Amygdala (tissue), 56 donors: Measurements from ENCODE around the gene C6orf89.
"Not testable (repeated sequence)": the region's sequence is repeated elsewhere in the genome, so short reads cannot be mapped to it uniquely, and the experiment has no call there.

ENCODE experiments used
- DNase-seq, 56 donors: peaks; one replicate each; lab custom pipeline; 2025; lab: John Stamatoyannopoulos, UW

Gene C6orf89

DNA sequence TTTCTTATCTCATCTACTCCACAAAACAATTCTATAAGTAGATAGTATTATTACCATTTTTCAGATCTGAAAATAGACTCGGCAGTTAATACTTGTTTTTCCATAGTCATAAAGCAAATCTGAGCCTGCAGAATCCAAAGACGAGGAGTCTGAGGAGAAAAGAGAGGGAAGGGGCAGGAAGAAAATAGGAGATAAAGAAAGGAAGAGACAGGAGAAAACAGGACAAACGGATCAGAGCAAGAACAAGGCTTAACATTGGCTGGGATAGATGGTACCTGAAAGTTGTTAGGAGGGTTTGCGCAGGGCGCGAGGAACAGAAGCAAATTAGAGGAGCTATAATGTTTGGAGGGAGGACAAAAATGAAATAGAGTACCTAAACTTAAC lies 10.5 kb upstream of the C6orf89 start:
- DNase-seq = no peak

DNA sequence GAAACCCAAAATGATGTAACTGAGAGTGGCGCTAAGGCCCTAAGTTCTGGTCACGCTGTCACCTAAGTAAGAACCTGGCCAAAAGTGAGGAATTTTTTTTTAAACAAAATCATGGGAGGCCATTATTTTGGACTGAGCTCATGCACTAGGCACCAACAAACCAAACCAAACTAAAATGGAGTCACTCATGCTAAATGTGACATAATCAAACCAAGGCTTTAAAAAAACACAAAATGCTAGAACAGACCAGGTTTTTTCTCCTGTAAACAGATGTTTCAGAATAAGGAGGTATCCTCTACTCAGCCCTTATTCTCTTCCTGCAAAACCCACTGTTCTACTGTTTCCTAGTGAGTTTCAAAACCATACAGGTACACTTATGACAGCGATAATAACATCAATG lies 1.1 kb upstream of the C6orf89 start:
- DNase-seq = no peak

DNA sequence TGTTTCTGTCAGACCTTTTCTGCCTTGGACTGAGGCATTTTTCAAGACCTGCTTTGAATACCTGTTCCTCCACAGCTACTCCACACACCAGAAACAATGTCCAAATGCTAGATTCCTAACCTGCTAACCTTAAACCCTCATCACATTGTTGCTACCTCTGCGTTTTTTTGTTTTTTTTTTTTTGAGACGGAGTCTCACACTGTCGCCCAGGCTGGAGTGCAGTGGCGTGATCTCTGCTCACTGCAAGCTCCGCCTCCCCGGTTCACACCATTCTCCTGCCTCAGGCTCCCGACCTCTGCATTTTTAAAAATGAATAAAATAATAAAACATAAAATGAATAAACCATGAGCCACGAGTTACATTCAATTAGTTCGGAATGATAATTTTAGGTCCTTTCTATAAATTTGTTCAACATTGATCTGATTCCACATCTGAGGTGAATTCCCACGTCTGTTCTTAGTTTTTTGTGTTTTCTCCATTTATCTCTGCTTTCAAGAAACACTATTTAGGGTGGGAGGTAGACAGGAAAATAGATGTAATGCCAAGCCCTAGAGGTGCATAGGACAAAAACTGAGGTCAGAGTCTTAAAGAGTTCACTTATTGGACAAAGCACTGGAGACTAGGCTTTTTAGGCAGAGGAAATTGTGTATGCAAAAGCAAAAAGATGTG lies 1.3 kb downstream of the C6orf89 start:
- DNase-seq = no peak

DNA sequence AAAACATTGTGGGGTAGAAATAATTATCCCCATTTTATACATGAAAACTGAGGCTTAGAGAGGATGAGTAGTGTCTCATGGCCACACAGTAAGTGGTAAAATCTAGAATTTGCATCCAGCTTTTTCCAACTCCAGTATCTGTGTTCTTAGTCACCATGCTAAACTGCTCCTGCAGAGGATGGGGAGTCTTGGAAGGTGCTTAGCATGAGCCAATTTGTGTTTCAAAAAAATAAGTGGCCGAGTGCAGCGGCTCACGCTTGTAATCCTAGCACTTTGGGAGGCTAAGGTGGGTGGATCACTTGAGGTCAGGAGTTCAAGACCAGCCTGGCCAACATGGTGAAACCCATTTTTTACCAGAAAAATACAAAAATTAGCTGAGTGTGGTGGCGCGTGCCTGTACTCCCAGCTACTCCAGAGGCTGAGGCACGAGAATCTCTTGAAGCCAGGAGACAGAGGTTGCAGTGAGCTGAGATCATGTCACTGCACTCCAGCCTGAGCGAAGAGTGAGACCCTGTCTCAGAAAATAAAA lies 2.4 kb downstream of the C6orf89 start:
- no peak for DNase-seq

DNA sequence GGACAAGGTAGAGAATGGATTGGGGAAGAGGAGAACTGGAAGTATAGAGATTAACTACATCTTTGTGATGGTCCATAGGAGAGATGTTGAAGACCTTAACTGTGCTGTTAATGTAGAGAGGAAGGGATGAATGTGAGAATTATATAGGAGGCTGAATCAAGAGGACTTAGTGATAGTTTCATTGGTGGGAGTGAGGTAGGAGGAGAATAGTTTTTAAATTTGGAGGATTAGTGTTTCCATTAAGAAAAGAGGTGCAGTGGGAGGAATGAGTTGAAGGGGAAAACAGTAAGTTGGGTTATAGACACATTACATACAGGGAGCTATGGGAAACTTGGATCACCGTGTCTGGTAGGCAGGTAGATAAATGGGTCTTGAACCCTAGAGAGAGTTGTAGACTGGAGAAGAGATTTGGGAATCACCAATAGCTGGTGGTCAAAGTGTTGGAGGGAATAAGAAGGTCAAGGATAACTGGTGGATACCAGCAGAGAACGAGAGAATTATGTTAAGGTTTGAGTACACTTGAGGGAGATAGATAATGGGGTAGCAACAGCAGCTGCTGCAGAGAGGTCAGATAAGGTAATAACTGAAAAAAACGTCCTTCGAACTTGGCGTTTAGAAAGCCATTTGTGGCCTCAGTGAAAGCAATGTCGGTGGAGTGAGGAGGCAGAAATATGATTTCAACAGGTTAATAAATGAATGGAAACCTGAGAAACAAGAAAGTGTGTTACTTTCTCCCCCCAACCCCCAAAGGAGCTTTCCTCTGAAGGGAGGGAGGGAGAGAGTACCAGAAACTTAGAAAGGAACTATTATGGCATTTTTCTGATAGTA lies 3.1 kb downstream of the C6orf89 start:
- DNase-seq = no peak

DNA sequence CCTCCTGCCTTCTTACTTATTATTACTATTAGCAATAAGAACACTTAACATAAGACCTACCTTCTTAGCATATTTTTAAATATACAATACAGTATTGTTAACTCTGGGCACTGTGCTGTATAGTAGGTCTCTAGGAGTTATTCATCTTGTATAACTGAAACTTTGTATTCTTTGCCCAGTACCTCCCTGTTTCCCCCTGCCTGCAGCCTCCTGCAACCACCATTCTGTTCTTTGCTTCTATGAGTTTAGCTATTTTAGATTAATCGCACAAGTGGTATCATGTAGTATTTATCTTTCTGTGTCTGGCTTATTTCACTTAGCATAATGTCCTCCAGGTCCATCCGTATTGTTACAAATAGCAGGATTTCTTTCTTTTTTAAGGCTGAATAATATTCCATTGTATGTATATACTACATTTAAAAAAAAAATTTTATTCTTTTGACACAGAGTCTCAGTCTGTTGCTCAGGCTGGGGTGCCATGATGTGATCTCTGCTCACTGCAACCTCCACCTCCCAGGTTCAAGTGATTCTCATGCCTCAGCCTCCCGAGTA lies 4.4 kb downstream of the C6orf89 start:
- DNase-seq = no peak

DNA sequence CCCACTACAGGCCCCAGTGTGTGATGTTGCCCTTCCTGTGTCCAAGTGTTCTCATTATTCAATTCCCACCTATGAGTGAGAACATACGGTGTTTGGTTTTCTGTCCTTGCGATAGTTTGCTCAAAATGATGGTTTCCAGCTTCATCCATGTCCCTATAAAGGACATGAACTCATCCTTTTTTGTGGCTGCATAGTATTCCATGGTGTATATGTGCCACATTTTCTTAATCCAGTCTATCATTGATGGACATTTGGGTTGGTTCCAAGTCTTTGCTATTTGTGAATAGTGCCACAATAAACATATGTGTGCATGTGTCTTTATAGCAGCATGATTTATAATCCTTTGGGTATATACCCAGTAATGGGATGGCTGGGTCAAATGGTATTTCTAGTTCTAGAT lies 5.4 kb downstream of the C6orf89 start:
- not testable (repeated sequence) for DNase-seq

DNA sequence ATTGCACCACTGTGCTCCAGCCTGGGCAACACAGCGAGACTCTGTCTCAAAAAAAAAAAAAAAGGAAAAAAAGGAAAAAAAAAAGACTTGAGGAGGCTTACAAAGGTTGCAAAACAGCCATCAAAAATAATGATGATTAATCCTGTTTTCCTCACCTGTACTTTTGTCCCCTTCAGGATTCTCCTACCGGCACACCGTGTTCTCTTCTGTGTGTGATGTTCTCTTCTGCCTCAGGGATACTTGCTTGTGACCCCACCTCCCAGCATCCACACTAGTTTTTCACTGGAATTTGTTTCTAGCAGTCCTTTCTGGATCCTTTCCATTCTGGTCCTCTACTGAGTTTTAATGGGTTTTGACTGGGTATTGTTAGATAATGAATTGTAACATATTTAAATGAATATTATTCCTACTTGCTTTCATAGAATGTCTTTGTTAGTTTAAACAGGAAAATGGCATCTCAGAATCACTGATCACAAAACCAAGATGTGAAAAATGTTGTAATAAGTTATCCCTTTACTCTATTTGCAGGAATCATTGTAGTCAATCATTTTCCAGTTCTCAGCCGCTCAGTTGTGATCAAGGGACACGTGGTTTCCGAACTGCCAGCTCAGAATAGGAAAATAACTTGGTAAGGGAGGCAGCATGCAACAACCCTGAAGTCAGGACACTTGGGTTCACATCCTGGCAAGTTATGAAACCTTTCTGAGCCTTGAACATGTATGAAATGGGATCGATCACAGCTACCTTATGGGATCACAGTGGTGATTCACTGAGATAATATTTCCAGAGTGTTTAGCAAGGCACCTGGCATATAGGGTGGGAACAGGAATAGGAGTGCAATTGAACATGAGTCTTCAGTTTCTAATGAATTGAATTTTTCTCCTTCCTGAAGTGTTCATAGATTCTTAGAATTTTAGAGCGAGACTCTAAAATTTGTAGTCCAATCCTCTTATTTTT lies 8.5 kb downstream of the C6orf89 start:
- no peak for DNase-seq

DNA sequence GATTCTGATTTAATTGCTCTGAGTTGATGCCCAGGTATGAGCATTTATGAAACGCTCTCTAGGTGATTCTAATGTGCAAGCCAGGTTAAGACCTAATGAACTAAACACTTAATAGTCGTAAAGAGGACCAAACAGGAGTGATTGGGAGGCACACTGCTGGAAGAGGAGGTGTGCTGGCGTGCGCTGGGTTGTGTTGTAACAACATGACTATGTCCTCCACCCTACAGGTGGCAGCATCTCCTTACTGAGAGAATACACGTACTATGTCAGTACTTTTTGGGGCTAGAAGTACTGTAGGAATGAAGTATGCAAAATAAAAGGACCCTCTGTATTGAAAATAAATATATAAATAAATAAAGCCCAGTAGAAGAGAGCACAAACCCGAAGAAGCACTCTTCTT lies 11.9 kb downstream of the C6orf89 start:
- no peak for DNase-seq

DNA sequence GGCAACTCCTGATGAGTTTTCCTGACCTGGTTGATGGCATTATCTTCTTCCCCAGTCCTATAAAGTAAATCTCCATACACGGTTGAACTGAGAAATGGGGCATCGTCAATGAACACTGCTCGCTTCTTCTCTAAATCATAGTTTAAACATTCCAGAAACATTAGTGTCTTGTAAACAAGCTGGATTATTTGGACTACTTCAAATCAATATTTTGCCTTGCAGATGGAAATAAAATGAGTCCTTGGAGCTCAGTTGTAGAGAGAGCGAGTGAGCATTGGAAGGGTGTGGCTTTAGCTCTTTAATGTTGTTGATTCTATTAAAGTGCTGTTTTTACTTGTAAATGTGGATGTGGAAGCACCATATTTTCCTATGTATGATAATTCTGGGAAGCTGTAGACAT lies 18.4 kb downstream of the C6orf89 start:
- no peak for DNase-seq

DNA sequence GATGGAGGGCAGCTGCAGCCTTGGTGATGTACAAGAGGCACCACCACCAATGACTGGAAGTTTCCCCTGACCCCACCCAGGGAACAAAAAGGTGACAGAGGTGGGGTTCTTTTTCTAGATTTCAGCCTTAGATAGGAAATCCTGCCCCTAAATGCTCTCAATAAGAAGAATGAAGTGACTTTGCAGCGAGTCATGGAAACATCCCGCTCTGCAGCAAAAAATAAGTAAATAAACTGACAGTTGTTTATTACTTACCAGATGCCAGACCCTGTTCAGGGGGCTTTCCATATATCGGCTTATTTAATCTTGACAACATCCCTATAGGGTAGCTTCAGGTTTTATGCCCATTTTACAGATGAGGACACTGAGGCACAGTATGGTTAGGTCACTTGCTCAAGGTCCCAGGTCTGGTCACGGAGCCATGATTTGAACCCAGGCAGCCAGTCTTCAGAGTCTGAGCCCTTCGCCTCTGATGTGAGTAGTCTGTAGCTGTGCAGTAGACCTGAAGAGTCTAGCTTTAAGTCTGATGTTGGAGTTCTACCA lies 19.2 kb downstream of the C6orf89 start:
- DNase-seq = no peak

DNA sequence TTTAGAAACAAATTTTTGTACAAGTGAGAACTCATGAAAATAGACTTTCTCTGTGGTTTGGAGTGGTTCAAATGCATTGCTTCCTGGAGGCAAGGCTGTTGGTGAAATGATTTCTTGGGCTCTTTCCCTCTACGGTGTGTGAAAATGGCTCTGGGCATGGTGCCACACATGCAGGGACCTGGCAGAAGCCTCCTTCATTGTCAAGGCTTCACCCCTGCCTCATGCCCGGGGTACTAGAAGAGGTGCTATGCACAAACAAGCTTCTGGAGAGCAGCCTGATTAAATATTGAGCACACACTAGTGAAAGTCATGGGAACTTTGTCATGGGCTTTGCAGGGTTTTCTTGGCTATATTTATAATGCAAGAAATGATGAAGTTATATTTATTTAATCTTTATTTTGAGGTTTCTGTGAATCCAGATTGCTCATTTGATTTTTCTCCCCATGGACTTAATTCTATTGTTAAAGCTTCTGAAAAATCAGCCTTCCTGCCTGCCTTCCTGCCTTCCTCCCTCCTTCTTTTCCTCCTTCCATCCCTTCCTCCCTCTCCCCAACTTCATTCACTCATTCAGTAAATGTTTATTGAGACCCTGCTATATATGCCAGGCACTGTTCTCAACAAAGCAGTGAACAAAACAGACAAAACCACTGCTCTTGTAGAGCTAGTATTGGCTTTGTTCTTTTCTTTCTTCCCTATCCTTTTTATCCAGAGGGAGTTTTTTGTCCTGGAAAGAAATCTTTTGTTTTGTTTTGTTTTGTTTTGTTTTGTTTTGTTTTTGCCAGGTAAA lies 21.0 kb downstream of the C6orf89 start:
- DNase-seq = peak in 21 of 56 donors; percentile 5 to 56 (median 26)

DNA sequence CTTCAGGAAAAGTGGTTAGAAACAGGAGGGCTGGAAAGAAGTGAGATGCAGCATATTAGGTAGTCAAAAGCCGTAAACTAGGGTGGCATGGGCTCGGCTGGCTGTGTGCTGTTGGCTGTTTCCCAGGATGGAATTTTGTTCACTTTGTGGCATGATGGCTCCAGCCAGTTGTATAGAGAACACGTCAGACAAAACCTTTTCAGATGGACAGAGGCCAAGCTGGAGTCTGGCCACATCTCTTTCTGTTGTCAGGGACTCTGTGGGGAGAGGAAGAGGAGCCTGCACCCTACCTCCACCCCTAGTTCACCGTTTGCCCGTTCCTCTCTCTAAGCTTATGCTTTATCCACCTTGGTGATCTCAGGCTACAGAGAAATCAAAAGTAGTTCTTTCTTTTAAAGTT lies 22.0 kb downstream of the C6orf89 start:
- peak in 24 of 56 donors; percentile 2 to 81 (median 26) for DNase-seq

DNA sequence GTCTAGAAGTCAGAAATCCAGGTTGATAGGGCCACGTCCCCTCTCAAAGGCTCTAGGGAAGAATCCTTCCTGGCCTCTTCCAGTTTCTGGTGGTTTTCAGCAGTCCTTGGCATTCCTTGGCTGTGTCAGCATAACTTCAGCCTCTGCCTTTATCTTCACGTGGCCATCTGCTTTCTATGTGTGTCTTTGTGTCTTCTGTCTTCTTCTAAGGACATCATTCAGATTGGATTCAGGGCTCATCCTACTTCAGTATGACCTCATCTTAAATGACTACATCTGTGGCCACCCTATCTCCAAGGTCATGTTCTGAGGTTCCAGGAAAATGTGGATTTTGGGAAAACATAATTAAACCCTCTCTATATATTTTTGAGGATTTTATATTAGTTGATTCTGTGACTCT lies 23.0 kb downstream of the C6orf89 start:
- DNase-seq = no peak

DNA sequence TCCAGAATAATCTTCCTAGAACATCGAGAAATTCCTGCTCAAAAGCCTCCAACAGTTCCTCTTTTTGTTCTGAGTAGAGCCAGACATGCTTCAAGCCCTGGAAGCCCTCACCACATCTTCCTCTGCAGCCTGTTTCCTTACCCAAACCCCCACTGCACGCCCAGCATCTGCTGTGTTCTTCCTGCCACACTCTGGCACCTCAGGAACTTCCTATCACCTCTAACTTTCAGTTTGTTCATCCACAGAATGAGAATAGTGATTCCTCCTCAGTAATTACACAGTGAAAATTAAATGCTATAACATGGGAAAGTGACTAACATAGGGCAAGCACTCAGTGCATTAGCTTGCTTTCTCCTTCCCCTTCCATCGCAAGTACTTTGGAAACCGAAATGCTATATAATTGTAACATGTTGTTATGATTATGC lies 26.3 kb downstream of the C6orf89 start:
- DNase-seq = peak in 2 of 56 donors; percentile 22 to 37

DNA sequence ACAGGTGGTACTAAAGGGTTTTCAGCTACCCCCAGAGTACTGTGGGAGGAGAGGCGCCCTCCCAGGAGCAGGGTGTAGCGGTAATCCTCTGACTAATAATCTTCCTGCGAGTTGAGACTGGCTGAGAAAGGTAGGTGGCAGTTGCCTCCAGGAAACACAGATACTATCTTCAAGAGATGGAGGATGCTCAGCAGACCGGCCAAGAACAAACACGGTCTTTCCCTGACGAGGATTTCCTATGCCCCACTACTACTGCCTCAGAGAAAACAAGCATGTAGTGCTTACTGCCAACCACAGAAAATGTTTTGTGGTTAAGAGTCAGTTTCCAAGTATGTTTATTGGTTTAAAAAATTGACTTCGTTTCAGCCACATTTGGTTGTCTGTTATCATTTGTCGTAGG lies 26.8 kb downstream of the C6orf89 start:
- peak in 8 of 56 donors; percentile 5 to 23 (median 16) for DNase-seq

DNA sequence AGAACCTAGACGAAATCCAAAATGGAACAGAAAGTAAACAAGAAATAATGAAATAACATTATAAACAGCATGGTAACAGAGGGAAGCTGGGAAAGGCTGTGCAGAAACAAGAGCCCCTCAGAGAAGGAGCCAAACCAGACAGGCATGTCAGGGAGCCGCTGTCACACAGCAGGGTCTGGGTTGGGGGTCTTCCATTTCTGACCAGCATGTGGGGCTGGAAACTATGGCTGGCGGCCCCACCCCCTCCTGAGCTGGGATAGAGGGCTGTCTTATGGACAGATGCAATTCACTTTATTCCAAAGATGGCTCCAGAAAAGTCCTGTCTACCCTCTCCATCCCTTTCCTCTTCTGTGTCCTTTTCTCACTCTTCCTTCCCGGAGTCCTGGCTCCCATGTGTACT lies 27.3 kb downstream of the C6orf89 start:
- DNase-seq = no peak

DNA sequence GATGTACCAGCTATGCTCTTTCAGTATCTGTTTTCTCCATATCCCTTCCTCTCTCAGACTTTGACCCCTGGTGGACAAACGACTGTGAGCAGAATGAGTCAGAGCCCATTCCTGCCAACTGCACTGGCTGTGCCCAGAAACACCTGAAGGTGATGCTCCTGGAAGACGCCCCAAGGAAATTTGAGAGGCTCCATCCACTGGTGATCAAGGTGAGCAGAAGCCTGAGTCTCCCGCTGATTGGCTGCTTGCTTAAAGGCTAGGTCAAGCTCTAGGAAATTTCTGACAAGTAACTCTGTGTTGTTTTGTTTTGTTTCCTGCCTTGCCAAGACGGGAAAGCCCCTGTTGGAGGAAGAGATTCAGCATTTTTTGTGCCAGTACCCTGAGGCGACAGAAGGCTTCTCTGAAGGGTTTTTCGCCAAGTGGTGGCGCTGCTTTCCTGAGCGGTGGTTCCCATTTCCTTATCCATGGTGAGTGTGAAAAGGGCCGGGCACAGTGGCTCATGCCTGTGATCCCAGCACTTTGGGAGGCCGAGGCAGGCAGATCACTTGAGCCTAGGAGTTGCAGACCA lies 28.6 kb downstream of the C6orf89 start:
- DNase-seq = peak in 2 of 56 donors; percentile 18 to 20

DNA sequence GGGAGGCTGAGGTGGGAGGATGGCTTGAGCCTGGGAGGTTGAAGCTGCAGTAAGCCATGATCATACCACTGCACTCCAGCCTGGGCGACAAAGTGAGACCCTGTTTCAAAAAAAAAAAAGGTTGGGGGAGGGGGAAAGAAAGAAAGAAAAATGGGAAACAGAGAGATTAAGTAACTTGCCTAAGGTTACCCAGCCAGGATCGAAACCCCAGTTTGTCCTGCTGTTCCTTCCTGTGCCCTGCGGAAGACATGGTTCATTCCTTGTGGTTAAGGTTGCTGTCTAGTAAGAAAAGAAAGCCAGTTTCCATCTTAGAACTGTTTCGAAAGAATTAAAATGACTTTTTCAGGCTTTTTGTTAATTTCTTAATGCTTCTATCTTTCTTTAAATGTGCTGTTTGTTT lies 29.8 kb downstream of the C6orf89 start:
- no peak for DNase-seq
